NT2/D1 (cell line): ENCODE measurements around the gene EPHA4.

Experiments
- SUZ12 ChIP-seq: IDR thresholded peaks from 2 replicates; pipeline ENCODE4 v1.6.1; 2011; ENCODE audit not compliant: insufficient read length, insufficient read depth; ENCODE audit errors: extremely low read depth
- YY1 ChIP-seq: IDR thresholded peaks from 2 replicates; pipeline ENCODE4 v1.6.1; 2011; ENCODE audit not compliant: insufficient read length, insufficient read depth
- ZNF274 ChIP-seq: IDR thresholded peaks from 2 replicates; pipeline ENCODE4 v1.6.1; 2011; ENCODE audit warnings: mild to moderate bottlenecking, low read depth, low read length

- no peak for TF ChIP-seq ZNF274
- TF ChIP-seq YY1: no peak
- no peak for TF ChIP-seq SUZ12
These were observed 39.5 kb downstream of the EPHA4 start for GRCh38 chr2:221532641-221533040.
